GM19372 (cell line): Measurements from ENCODE around the gene CXCL5.
A peak's percentile ranks its signal among the peaks of the same experiment; 100 is the strongest.

Experiments
- ATAC-seq: cut with Tn5 transposase; IDR thresholded peaks from one replicate; pipeline ENCODE4 v1.9.1; 2021; ENCODE audit warnings: mild to moderate bottlenecking, low read depth, moderate library complexity; ENCODE audit not compliant: unreplicated experiment

CXCL5 gene

GRCh38 chr4:73998040-73999011 is at the start of gene CXCL5:
TSS of gene CXCL5 (minus strand) at chr4:73998677. CDS start at chr4:73998581, 96 bp downstream.
- ATAC-seq = no peak

DNA sequence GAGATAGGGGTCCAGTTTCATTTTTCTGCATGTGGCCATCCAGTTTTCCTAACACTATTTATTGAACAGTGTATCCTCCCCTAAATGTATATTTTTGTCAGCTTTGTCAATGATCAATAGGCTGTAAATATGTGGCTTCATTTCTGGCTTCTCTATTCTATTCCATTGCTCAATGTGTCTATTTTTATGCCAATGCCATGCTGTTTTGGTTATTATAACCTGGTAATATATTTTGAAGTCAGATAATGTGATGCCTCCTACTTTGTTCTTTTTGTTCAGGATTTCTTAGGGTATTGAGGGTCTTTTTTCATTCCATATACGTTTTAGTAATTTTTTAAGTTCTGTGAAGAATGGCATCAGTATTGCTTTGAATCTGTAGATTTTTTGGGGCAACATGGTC is 48.7 kb upstream of the CXCL5 start:
- ATAC-seq = no peak

GRCh38 chr4:74045772-74046171 is 47.3 kb upstream of the CXCL5 start:
- no peak for ATAC-seq

- no peak for ATAC-seq
These were observed 46.8 kb upstream of the CXCL5 start for GRCh38 chr4:74045247-74045646.

GRCh38 chr4:74044677-74045076 is 46.2 kb upstream of the CXCL5 start:
- ATAC-seq = no peak

GRCh38 chr4:74042681-74043080 is 44.2 kb upstream of the CXCL5 start:
- ATAC-seq = no peak

DNA sequence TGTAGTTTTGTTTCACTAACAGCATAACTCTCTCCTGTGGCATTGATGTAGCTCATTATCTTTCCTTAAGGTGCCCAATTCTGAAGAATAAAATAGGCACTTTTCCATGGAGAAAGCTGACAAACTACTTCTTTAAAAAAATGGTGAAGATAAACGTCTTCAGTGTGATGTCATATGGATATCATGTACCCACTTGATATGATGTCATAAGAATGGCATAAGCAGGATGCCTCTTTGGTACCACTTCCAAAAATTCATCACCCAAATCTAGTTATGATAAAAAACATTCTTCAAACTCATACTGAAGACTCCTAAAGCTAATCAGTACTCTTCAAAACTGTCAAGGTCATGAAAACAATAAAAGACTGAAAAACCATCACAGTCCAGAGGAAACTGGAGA is 42.9 kb upstream of the CXCL5 start:
- no peak for ATAC-seq

DNA sequence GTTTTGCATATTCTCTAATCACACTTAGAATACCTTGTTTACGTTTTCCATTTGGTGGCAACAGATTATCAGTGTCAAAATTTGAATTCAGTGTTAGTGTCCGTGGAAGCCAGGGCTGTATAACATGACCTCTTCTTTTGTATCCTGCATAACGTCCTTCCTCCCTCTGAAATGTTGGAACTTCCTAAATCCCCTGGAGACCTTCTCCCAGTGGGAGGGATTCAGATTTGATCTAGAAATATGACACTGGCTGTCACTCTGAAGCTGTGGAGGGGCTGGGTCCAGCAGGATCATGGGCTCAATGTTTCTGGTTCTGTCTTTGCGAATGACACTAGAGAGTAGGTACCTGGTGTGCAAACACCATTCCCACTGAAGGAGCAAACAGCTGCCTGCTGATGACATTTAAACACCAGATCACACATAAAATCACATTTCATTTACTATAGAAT is 40.9 kb upstream of the CXCL5 start:
- peak; percentile 5 for ATAC-seq

DNA sequence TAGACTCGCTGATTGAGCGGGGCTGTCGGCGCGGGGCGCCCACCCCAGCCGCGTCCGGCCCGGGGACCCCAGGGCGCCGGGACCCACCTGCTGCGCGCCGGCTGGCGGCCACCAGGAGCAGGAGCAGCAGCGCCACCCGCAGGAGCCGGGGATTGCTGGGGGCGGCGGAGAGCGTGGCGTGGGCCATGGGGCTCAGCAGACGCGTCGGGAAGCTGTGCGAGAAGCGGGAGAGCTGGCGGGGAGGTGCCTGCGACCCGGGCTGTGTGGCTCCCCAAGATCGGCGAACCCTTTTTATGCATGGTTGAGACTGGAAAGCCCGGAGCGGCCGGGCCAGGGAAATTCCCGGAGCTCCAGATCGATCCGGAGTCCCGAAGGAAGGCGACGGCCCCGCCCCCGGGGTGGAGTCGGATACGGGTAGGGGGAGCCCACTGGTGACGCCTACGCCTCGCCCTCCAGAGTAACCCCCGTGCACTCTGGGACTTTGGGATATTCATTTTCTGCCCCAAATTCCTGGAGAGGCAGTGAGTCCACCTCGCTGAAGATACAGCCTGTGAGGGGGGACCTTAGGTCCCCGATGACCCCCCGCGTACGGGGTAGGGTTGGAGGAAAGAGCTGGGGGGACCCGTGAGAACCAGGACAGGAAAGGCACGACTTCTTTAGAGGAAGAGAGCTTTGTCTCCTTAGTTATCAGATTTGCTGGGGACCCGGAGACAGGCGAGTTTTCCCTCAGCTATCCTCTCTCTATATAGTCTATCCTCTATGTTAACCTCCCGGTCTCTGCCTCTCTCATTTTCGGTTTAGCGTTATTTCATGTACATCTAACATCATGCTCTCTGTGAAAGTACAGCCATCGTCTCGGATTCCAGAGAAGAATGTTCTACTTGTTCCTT is 40.2 kb upstream of the CXCL5 start, which contains the start of gene CXCL3:
CXCL3 (minus strand) TSS at position 265 of the 890 bp plus-strand sequence; CDS start at position 187, 78 bp downstream.
- ATAC-seq = peak; percentile 53

GRCh38 chr4:74038086-74038424 is 39.6 kb upstream of the CXCL5 start:
- ATAC-seq = peak; percentile 24

DNA sequence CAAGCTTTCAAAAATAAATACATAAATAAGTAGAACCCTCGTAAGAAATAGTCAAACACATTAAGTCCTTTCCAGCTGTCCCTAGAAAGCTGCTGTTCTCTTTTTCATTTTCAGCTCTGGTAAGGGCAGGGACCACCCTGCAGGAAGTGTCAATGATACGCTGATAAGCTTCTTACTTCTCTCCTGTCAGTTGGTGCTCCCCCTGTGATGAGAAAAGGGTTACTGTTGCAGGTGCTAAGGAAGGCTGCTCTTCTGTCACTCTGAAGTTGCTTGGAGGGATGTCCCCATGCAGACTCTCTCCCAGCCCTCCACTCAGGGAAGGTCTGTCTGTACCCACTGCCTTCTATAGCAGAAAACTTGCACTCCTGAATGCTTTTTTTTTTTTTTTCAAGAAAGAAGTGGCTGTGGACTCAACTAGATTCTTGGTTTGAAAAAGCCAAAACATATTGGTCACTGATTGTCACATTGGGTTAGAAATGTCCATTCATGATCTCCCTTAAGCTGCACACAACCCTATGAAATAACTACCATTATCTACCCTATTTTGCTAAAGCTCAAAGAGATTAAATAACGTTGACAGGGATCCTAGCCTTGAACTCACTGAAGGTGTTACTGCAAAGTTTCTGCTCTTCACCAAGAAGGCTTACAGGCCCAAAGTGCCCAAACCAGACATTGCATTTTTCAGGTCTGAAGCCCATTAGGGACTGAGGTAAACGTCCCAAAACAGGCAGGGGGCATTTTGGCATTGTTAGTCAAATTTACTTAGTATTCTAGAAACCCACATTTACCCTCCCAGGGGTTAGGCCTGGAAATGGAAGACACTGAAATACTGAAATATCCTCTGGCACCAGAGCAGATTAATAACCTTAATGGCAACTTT is 38.8 kb upstream of the CXCL5 start:
- no peak for ATAC-seq

DNA sequence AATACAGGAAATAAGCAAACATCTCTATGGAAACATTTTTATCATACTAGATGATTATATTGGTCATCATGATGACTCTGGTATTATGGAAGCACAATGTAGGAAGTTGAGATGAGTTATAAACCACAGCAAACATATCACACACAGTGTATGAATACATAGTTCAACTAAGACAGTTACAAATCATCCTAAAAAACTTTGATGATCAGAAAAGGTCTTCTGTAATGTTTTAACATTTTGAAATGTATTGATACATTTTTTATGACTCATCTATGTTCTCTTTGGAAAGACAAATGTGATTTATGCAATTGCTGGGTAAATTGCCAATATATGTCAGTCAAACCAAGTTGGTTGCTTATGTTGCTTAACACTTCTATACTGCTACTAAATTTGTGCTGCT is 35.3 kb upstream of the CXCL5 start:
- no peak for ATAC-seq

GRCh38 chr4:74032064-74032463 is 33.6 kb upstream of the CXCL5 start:
- no peak for ATAC-seq

- ATAC-seq = no peak
These were observed 33.1 kb upstream of the CXCL5 start for GRCh38 chr4:74031576-74031975.

GRCh38 chr4:74030285-74030684 is 31.8 kb upstream of the CXCL5 start:
- ATAC-seq = no peak

- no peak for ATAC-seq
These were observed 30.0 kb upstream of the CXCL5 start for GRCh38 chr4:74028504-74028903.

GRCh38 chr4:74023709-74024108 is 25.2 kb upstream of the CXCL5 start:
- no peak for ATAC-seq

DNA sequence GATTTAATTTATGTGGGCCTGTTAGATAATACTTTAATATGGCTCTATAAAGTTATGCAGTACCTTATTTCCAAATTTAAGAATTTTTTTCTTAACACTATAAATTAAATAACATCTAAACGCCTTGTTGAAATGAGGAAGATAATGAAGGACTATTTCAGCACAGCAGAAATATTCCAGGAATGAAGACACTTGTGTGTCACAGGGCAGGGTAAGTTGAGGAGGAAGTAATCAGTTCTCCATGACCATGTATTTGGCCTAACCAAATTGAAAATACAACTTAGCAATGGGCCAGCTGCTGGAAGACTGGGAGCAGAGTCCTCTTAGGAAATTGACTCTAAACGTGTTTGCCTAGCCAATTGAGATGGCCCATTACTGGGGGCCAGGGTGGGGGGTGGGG is 23.1 kb upstream of the CXCL5 start:
- ATAC-seq = no peak

- no peak for ATAC-seq
These were observed 20.3 kb upstream of the CXCL5 start for GRCh38 chr4:74018771-74019170.

- no peak for ATAC-seq
These were observed 19.6 kb upstream of the CXCL5 start for GRCh38 chr4:74018116-74018515.
